Measurements from ENCODE around the gene GDE1.

Gene GDE1

GRCh38 chr16:19490619-19491018 is 31.3 kb downstream of the GDE1 start:
- no peak for TF ChIP-seq CTCF (IDR thresholded peaks at IDR 0.05; ENCODE audit: borderline replicate concordance, insufficient read depth, low read depth, low read length)
- no peak overlapping the region for H3K4me3 ChIP-seq (ENCODE audit: low read depth, low read length)

DNA sequence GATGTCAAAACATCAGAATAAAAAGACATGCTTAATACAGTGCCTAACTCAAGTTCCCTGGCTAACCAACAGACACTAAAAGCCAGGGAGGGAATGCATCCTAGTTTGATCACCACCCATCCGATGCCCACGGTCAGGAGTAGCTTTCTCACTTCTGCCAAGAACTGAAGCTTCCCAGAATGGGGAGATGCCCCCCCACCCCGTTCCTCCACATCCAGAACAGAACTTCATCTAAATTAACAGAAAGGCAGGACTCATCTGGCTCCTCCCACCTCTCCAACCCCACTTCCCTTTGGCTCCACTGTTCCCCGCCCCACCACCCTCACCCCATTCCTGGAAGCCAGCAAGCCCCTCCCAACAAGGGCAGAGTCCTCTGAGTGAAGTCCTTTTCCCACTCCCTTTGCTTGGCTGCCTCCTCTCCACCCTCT is 33.7 kb downstream of the GDE1 start:
- TF ChIP-seq CTCF (IDR thresholded peaks at IDR 0.05; ENCODE audit: borderline replicate concordance, insufficient read depth, low read depth, low read length) = no peak
- H3K4me3 ChIP-seq (ENCODE audit: low read depth, low read length) = no peak overlapping the region

GRCh38 chr16:19486750-19487325 is 35.1 kb downstream of the GDE1 start:
- no peak overlapping the region for H3K4me3 ChIP-seq (ENCODE audit: low read depth, low read length)
- no peak for TF ChIP-seq CTCF (IDR thresholded peaks at IDR 0.05; ENCODE audit: borderline replicate concordance, insufficient read depth, low read depth, low read length)

- TF ChIP-seq CTCF (IDR thresholded peaks at IDR 0.05; ENCODE audit: borderline replicate concordance, insufficient read depth, low read depth, low read length) = no peak
- no peak overlapping the region for H3K4me3 ChIP-seq (ENCODE audit: low read depth, low read length)
Observed at GRCh38 chr16:19486051-19486450, 35.8 kb downstream of the GDE1 start.

- no peak for TF ChIP-seq CTCF (IDR thresholded peaks at IDR 0.05; ENCODE audit: borderline replicate concordance, insufficient read depth, low read depth, low read length)
- no peak overlapping the region for H3K4me3 ChIP-seq (ENCODE audit: low read depth, low read length)
Observed at GRCh38 chr16:19485611-19486010, 36.3 kb downstream of the GDE1 start.

DNA sequence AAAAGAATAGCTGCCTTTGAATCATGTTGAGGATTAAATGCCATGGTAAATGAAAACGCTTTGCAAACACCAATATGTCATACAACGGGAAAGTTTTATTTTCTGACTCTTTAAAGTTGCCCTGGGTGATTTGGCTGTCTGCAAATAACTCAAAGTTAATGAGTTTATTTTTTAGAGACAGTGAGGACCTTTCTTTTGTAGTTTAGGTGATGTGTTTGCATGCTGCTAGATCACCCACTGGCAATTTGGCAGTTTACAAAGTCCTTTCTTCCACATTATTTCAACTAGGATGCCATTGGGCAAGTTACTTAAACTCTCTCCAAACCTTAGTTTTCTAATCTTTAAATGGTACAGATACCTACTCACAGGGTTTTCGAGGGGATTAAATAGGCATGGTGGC is 37.8 kb downstream of the GDE1 start:
- TF ChIP-seq CTCF (IDR thresholded peaks at IDR 0.05; ENCODE audit: borderline replicate concordance, insufficient read depth, low read depth, low read length) = no peak
- no peak overlapping the region for H3K4me3 ChIP-seq (ENCODE audit: low read depth, low read length)

- no peak overlapping the region for H3K4me3 ChIP-seq (ENCODE audit: low read depth, low read length)
- no peak for TF ChIP-seq CTCF (IDR thresholded peaks at IDR 0.05; ENCODE audit: borderline replicate concordance, insufficient read depth, low read depth, low read length)
Observed at GRCh38 chr16:19482291-19482690, 39.6 kb downstream of the GDE1 start.
